Renal cortex interstitium (tissue), 11 donors: ENCODE data around the gene PLPP7. TPM values are rescaled to one million over a fixed set of nuclear protein-coding genes. Genes with fewer than 3 reads are reported as not detected.

Experiments
- DNase-seq, 11 donors: peaks; one replicate each; pipeline ENCODE4 v3.0.0-alpha.2; 2013; ENCODE audit warnings: low read depth in 9 of 11, low spot score in 4 of 11; ENCODE audit errors: extremely low read depth in 1 of 11
- polyA plus RNA-seq, 3 donors: library from polyadenylated mRNA; unstranded; fragments of 120-200 nt; gene quantifications; one replicate each; pipeline ENCODE4 v1.2.1, GENCODE V29; 2013; ENCODE audit not compliant: insufficient read length in 3 of 3

Gene PLPP7
- polyA plus RNA-seq, 3 donors: 1.7 to 2.6 (median 2.6) TPM

GRCh38 chr9:131297903-131298302, 8.4 kb downstream of the PLPP7 start:
- no peak for DNase-seq

- no peak for DNase-seq
Measured at GRCh38 chr9:131298341-131298740, 8.8 kb downstream of the PLPP7 start.

- DNase-seq: no peak
Measured at GRCh38 chr9:131298816-131299215, 9.3 kb downstream of the PLPP7 start.

- no peak for DNase-seq
Measured at GRCh38 chr9:131299346-131299960, 9.9 kb downstream of the PLPP7 start.

GRCh38 chr9:131299961-131300347, 10.4 kb downstream of the PLPP7 start:
- no peak for DNase-seq

GRCh38 chr9:131300444-131300843, 10.9 kb downstream of the PLPP7 start:
- no peak for DNase-seq

- no peak for DNase-seq
Measured at GRCh38 chr9:131302244-131303075, 12.9 kb downstream of the PLPP7 start.

- no peak for DNase-seq
Measured at GRCh38 chr9:131303381-131304321, 14.1 kb downstream of the PLPP7 start.

GRCh38 chr9:131304676-131305355, 15.3 kb downstream of the PLPP7 start:
- no peak for DNase-seq

- DNase-seq: no peak
Measured at GRCh38 chr9:131306397-131307004, 17.0 kb downstream of the PLPP7 start.

- no peak for DNase-seq
Measured at GRCh38 chr9:131307974-131308373, 18.5 kb downstream of the PLPP7 start.

GRCh38 chr9:131308452-131308851, 18.9 kb downstream of the PLPP7 start:
- no peak for DNase-seq

GRCh38 chr9:131308906-131309529, 19.5 kb downstream of the PLPP7 start:
- no peak for DNase-seq

- DNase-seq: no peak
Measured at GRCh38 chr9:131309530-131310276, 20.2 kb downstream of the PLPP7 start.

- no peak for DNase-seq
Measured at GRCh38 chr9:131310833-131311554, 21.5 kb downstream of the PLPP7 start.

- no peak for DNase-seq
Measured at GRCh38 chr9:131312246-131312645, 22.7 kb downstream of the PLPP7 start.
